Astrocyte of the cerebellum (primary cell): Measurements from ENCODE around the gene TOP3A.

Experiments
- DNase-seq: peaks from one replicate; pipeline ENCODE4 v3.0.0-alpha.2; 2011; ENCODE audit warnings: low read depth
- H3K4me3 ChIP-seq: 2 replicates; pipeline ENCODE4 v1.5.1; 2011; ENCODE audit warnings: mild to moderate bottlenecking, low read depth, low read length, moderate library complexity
- in situ Hi-C: cut with HindIII; loops from 2 replicates; pipeline ENCODE4 v1.10.0; 2017; ENCODE audit warnings: low sequenced_read_pairs
- TF ChIP-seq, protein P1 (sequence below): IDR thresholded peaks from 2 replicates; pipeline ENCODE4 v1.5.1; 2012; ENCODE audit warnings: low read length, low read depth, moderate library complexity, mild to moderate bottlenecking; ENCODE audit errors: missing control alignments

Gene TOP3A

GRCh38 chr17:18331879-18332278, 17.1 kb upstream of the TOP3A start:
- H3K4me3 ChIP-seq: no peak overlapping the region
- no peak for DNase-seq
- in situ Hi-C loops: no loop called here
- TF ChIP-seq, protein P1, sequence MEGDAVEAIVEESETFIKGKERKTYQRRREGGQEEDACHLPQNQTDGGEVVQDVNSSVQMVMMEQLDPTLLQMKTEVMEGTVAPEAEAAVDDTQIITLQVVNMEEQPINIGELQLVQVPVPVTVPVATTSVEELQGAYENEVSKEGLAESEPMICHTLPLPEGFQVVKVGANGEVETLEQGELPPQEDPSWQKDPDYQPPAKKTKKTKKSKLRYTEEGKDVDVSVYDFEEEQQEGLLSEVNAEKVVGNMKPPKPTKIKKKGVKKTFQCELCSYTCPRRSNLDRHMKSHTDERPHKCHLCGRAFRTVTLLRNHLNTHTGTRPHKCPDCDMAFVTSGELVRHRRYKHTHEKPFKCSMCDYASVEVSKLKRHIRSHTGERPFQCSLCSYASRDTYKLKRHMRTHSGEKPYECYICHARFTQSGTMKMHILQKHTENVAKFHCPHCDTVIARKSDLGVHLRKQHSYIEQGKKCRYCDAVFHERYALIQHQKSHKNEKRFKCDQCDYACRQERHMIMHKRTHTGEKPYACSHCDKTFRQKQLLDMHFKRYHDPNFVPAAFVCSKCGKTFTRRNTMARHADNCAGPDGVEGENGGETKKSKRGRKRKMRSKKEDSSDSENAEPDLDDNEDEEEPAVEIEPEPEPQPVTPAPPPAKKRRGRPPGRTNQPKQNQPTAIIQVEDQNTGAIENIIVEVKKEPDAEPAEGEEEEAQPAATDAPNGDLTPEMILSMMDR: no peak

DNA sequence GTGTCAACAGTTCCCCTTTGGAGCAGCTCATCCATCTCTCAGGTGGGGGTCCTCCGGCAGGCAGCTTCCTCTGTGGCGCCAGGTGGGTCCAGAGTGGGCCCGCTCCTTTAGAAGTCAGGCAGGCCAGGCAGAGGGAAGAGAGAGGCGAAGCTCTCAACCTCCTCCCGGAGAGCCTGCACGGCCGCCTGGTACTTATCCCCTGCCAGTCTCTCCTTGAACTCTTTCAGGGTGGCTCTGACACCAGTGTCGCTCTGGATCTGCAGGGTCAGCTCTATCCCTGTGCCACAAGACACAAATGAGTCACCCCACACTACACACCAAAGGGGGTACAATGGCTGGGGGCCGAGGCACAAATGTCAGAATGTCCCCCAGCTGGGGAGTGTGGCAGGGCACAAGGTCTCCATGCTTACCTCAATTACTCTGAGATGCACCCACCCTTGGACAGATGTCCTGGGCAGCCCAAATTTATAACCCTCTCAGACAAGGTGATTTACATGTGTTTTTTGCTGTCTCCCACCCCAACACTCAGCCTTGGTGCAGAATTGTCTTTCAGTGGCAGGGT, 13.9 kb upstream of the TOP3A start:
- TF ChIP-seq, protein P1: no peak
- DNase-seq: no peak
- in situ Hi-C loops: no loop called here
- no peak overlapping the region for H3K4me3 ChIP-seq

DNA sequence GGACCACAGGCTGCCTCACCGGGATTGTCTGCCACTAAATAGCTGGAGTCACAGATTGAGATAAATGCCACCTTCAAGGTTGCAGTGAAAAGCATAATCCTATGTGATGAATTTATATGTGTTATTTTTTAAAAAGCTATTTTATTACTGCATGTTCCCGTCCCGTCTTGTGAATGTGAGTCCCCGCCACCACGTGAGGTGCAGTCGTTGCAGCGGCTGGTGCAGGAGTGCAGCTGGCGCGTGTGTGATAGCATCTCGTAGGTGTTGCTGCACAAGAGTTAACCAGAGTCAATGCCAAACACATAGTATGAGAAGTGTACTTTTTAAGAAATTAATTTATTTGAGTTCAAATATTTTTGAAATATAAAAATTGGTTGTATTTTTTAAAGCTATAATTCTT, 12.8 kb upstream of the TOP3A start:
- in situ Hi-C loops: no loop called here
- TF ChIP-seq, protein P1: no peak
- DNase-seq: no peak
- no peak overlapping the region for H3K4me3 ChIP-seq

GRCh38 chr17:18327093-18327492, 12.3 kb upstream of the TOP3A start:
- DNase-seq: peak; percentile 59
- TF ChIP-seq, protein P1: no peak
- in situ Hi-C loops: no loop called here
- no peak overlapping the region for H3K4me3 ChIP-seq

- in situ Hi-C loops: no loop called here
- DNase-seq: no peak
- TF ChIP-seq, protein P1: no peak
- H3K4me3 ChIP-seq: no peak overlapping the region
These were observed 11.8 kb upstream of the TOP3A start for GRCh38 chr17:18326572-18326971.

- H3K4me3 ChIP-seq: no peak overlapping the region
- in situ Hi-C loops: no loop called here
- TF ChIP-seq, protein P1: no peak
- no peak for DNase-seq
These were observed 11.2 kb upstream of the TOP3A start for GRCh38 chr17:18326039-18326438.
